ENCODE results near the gene NAMPT. TPM values are rescaled to one million over a fixed set of nuclear protein-coding genes. Genes with fewer than 3 reads are reported as not detected.

The NAMPT gene
- polyA plus RNA-seq, 2 of the 4 experiments (the other 2 are of a cell fraction) = 213 to 274 TPM

DNA sequence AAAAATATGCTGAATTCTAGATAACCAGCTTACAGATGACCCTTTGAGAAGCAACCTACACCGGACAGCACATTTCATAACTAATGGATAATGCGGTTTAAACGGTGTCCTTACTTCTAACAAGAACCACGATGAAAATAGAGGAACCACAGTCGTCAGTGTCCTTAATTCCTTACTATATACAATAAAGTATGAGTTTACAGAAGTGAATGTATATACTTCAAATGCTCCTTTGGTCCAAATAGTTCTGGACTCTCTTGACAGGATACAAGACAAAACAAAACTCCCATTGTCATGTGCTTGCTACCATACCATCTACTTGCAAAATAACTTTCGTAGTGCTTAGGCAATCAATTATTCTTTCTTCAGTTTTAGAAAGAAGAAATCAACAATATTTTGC, 2.4 kb downstream of the NAMPT start:
- ATAC-seq = no peak
- H3K9me3 ChIP-seq = no peaks in the 10 kb centered on the region
- DNase-seq (ENCODE audit: low read depth in 1 of 2, low spot score in 1 of 2) = no peak
- TF ChIP-seq, protein P1, sequence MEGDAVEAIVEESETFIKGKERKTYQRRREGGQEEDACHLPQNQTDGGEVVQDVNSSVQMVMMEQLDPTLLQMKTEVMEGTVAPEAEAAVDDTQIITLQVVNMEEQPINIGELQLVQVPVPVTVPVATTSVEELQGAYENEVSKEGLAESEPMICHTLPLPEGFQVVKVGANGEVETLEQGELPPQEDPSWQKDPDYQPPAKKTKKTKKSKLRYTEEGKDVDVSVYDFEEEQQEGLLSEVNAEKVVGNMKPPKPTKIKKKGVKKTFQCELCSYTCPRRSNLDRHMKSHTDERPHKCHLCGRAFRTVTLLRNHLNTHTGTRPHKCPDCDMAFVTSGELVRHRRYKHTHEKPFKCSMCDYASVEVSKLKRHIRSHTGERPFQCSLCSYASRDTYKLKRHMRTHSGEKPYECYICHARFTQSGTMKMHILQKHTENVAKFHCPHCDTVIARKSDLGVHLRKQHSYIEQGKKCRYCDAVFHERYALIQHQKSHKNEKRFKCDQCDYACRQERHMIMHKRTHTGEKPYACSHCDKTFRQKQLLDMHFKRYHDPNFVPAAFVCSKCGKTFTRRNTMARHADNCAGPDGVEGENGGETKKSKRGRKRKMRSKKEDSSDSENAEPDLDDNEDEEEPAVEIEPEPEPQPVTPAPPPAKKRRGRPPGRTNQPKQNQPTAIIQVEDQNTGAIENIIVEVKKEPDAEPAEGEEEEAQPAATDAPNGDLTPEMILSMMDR (IDR thresholded peaks at IDR 0.05) = no peak
- no peak for TF ChIP-seq ESRRA (IDR thresholded peaks at IDR 0.05; ENCODE audit: borderline replicate concordance, low read length)
- TF ChIP-seq ZSCAN20 (CRISPR knock-in tag; IDR thresholded peaks at IDR 0.05) = no peak
- TF ChIP-seq EHF (CRISPR knock-in tag; IDR thresholded peaks at IDR 0.05) = no peak
- TF ChIP-seq MYC (IDR thresholded peaks at IDR 0.05; ENCODE audit: borderline replicate concordance, low read length) = no peak
- no peak for TF ChIP-seq EHMT2 (IDR thresholded peaks at IDR 0.05; ENCODE audit: low read depth)
- TF ChIP-seq POLR2AphosphoS2 (conservative IDR thresholded peaks at IDR 0.05; ENCODE audit: low read length) = no peak
- no peak for TF ChIP-seq GATA3 (IDR thresholded peaks at IDR 0.05; ENCODE audit: borderline replicate concordance)
- no peak for TF ChIP-seq HDAC2 (IDR thresholded peaks at IDR 0.05)
- TF ChIP-seq CHD4 (IDR thresholded peaks at IDR 0.05; ENCODE audit: borderline replicate concordance) = no peak
- TF ChIP-seq, protein P2, sequence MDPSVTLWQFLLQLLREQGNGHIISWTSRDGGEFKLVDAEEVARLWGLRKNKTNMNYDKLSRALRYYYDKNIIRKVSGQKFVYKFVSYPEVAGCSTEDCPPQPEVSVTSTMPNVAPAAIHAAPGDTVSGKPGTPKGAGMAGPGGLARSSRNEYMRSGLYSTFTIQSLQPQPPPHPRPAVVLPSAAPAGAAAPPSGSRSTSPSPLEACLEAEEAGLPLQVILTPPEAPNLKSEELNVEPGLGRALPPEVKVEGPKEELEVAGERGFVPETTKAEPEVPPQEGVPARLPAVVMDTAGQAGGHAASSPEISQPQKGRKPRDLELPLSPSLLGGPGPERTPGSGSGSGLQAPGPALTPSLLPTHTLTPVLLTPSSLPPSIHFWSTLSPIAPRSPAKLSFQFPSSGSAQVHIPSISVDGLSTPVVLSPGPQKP (IDR thresholded peaks at IDR 0.05; ENCODE audit: low read depth, low read length) = no peak
- TF ChIP-seq TFCP2L1 (CRISPR knock-in tag; IDR thresholded peaks at IDR 0.05) = no peak
- TF ChIP-seq RARB (CRISPR knock-in tag; IDR thresholded peaks at IDR 0.05) = no peak
- TF ChIP-seq, protein P3, sequence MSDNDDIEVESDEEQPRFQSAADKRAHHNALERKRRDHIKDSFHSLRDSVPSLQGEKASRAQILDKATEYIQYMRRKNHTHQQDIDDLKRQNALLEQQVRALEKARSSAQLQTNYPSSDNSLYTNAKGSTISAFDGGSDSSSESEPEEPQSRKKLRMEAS (IDR thresholded peaks at IDR 0.05) = no peak
- peaks cover 56% of the 10 kb centered on the region for H3K4me1 ChIP-seq
- peak overlapping the region; percentile 70 for H3K4me3 ChIP-seq
- peak overlapping the region; percentile 73 for H3K4me2 ChIP-seq
- H3K27ac ChIP-seq = peak overlapping the region; percentile 33 to 92; a peak in 3 of 6 replicates
- ChIA-PET CTCF (interaction anchor here (1.3 kb wide), 1 partner anchor 106 kb away, joined by 4 read pairs; no protein-coding TSS in a partner anchor), POLR2A (no interaction called here)
- WGBS (ENCODE audit: missing lambda C conversion rate) = 44% methylated on average over 6 of the region's 6 CpGs
- peak; percentile 72 for FAIRE-seq

DNA sequence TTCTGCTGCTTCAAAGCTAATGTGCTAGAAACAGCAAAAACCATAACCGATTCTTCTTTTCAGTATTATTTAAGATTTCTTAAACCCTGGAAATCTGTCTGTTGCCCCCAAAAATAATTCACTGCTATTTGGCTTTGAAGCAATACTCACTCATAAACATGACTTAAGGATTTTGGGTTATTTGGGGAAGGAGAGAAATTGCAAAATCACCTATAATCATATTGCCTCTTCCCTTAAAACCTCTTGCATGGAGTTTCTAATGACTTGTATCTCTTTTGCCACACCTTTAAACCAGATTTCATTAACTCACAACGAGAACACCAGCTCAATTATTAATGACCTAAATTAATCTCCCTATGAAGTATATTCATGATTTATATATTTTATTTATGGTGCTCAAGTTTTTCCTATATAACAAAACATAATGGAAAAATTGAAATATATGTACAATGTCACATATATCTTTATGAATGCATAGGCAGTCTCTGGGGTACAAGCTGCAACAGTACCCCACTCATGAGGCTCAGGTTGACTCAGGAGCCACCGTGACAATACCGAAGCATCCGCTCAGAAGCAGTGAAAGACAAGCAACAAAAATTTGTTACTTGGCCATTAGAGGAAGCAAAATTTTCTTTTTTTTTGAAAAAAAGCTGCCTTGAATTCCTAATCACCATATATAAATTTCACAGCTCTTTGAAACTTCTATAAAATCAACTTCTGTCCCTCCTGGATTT, 3.0 kb downstream of the NAMPT start:
- CTCF ChIA-PET = interaction anchor here (0.9 to 1.3 kb wide), 3 partner anchors 15 to 105 kb away, joined by 3 to 4 read pairs (median 3); no protein-coding TSS in a partner anchor
- ATAC-seq = no peak

DNA sequence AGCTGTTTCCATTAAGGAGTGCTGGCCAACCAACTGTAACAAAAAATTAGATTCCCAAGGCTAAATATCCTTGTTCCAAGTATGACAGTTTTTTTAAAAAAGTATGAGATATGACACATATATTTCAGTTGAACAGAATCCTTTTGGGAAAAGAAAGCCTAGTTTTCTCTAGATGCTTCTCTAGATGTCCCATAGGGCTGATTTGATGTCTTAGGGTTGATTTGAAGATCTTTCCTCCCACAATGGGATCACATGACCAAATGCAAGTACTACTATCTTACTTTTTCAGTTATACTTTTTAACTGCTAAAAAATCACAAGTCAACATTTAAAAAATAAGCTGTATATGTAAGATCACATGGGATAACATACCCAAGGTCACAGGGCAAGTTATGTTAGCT, 3.7 kb downstream of the NAMPT start:
- ATAC-seq (no peak), FAIRE-seq (no peak), DNase-seq (ENCODE audit: low read depth in 1 of 2, low spot score in 1 of 2) (no peak)
- POLR2A ChIA-PET = interaction anchor here (1.0 to 1.5 kb wide), 2 partner anchors 15 to 104 kb away, joined by 3 read pairs; no protein-coding TSS in a partner anchor
- Histone ChIP-seq H3K4me3 (peak overlapping the region; percentile 70), H3K9me3 (no peaks in the 10 kb centered on the region), H3K4me1 (peaks cover 56% of the 10 kb centered on the region), H3K4me2 (peak overlapping the region; percentile 73), H3K27ac (peak overlapping the region; percentile 15 to 33)
- CTCF ChIA-PET = interaction anchor here (0.9 to 1.3 kb wide), 3 partner anchors 14 to 104 kb away, joined by 3 to 4 read pairs (median 3); no protein-coding TSS in a partner anchor
- TF ChIP-seq, protein P4, sequence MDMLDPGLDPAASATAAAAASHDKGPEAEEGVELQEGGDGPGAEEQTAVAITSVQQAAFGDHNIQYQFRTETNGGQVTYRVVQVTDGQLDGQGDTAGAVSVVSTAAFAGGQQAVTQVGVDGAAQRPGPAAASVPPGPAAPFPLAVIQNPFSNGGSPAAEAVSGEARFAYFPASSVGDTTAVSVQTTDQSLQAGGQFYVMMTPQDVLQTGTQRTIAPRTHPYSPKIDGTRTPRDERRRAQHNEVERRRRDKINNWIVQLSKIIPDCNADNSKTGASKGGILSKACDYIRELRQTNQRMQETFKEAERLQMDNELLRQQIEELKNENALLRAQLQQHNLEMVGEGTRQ (IDR thresholded peaks at IDR 0.05) = peak; percentile 61
- TF ChIP-seq CBX8 (IDR thresholded peaks at IDR 0.05) = no peak

More for the DNA sequence above, 3.0 kb downstream of the NAMPT start:
- Histone ChIP-seq H3K27ac (peak overlapping the region; percentile 33 to 92; a peak in 5 of 6 replicates), H3K4me1 (peaks cover 60% of the 10 kb centered on the region), H3K4me2 (peak overlapping the region; percentile 73), H3K4me3 (peak overlapping the region; percentile 70), H3K9me3 (no peaks in the 10 kb centered on the region)
- 57% methylated on average over 5 of the region's 5 CpGs for WGBS (ENCODE audit: missing lambda C conversion rate)
- TF ChIP-seq HOXB13 (CRISPR knock-in tag; IDR thresholded peaks at IDR 0.05; ENCODE audit: low read depth) (no peak), CEBPB (IDR thresholded peaks at IDR 0.05) (peak in 1 of 2 experiments; percentile 9; a peak in 1 of 4 replicates), HEYL (CRISPR knock-in tag; IDR thresholded peaks at IDR 0.05) (no peak)
- TF ChIP-seq, protein P5, sequence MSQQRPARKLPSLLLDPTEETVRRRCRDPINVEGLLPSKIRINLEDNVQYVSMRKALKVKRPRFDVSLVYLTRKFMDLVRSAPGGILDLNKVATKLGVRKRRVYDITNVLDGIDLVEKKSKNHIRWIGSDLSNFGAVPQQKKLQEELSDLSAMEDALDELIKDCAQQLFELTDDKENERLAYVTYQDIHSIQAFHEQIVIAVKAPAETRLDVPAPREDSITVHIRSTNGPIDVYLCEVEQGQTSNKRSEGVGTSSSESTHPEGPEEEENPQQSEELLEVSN (IDR thresholded peaks at IDR 0.05; ENCODE audit: borderline replicate concordance, low read depth) = no peak
- FAIRE-seq = no peak
- POLR2A ChIA-PET = interaction anchor here (1.0 to 1.5 kb wide), 2 partner anchors 16 to 105 kb away, joined by 3 read pairs; no protein-coding TSS in a partner anchor
- DNase-seq (ENCODE audit: low read depth in 1 of 2, low spot score in 1 of 2) = no peak

All from A549 (cell line).